K562 (cell line): ENCODE measurements around the gene TMEM41A. TPM values are rescaled to one million over a fixed set of nuclear protein-coding genes. Genes with fewer than 3 reads are reported as not detected.

ENCODE experiments used
- ATAC-seq: fragments of 200-7000 bp; cut with Tn5 transposase; 3 replicates; pipeline ENCODE4 v1.9.1; 2020; ENCODE audit warnings: moderate library complexity
- BruUV-seq: library from RNA; stranded (reverse); fragments of 400-500 nt; replicated peaks from 2 replicates; lab custom pipeline; 2021; lab: Mats Ljungman, UMichigan
- CTCF ChIA-PET: fragments of 300-600 bp; formaldehyde crosslinking; extraction: SDS; loops from one replicate; lab custom pipeline; 2021; ENCODE audit warnings: low intra/inter-chr PET ratio; lab: Yijun Ruan, JAX
- POLR2A ChIA-PET: fragments of 300-600, 350-650 bp; sonication (Branson Sonifier 250); formaldehyde crosslinking; extraction: SDS; loops from one replicate; lab custom pipeline; 2021; ENCODE audit warnings: antibody characterized with exemption, inconsistent platforms; lab: Yijun Ruan, JAX
- DNase-seq, 4 experiments: peaks; one replicate each; pipeline versions ENCODE4 v3.0.0 to v3.0.0-alpha.2; 2011 to 2018; ENCODE audit warnings: low spot score in 3 of 4, mixed read lengths in 3 of 4; ENCODE audit errors: extremely low read depth in 1 of 4
- FAIRE-seq: peaks from 2 replicates; lab custom pipeline; 2011; peaks lifted over from hg19 to GRCh38; lab: Jason Lieb, UNC
- H2AFZ ChIP-seq: 2 replicates; pipeline ENCODE4 v1.6.0; 2011; ENCODE audit warnings: low read depth, low read length, control low read depth, inconsistent platforms
- H3K27ac ChIP-seq: fragments of 200-600 bp; 3 replicates; pipeline ENCODE4 v1.8.0; 2011; ENCODE audit warnings: low read depth, mild to moderate bottlenecking, control low read depth, inconsistent platforms, low read length, moderate library complexity, mixed read lengths; ENCODE audit errors: extremely low read depth
- H3K27me3 ChIP-seq, 2 experiments: fragments of 300-600 bp in 1 of 2; 2 replicates in 1 of 2; 3 replicates in 1 of 2; pipeline versions ENCODE4 v1.6.0 to v1.8.0; 2011; ENCODE audit warnings: inconsistent platforms in 2 of 2, low read length in 2 of 2, mild to moderate bottlenecking in 1 of 2, mixed read lengths in 1 of 2, moderate library complexity in 1 of 2; ENCODE audit not compliant: control insufficient read depth in 2 of 2, insufficient read depth in 2 of 2
- H3K36me3 ChIP-seq: fragments of 300-600 bp; 3 replicates; pipeline ENCODE4 v1.8.0; 2011; ENCODE audit warnings: mild to moderate bottlenecking, low read length, inconsistent platforms; ENCODE audit not compliant: control insufficient read depth, insufficient read depth
- H3K4me1 ChIP-seq, 2 experiments: fragments of 200-600 bp in 1 of 2; replicated peaks in 1 of 2; 2 replicates in 1 of 2; 3 replicates in 1 of 2; pipeline versions ENCODE4 v1.5.1 to v1.8.0; 2011; ENCODE audit warnings: inconsistent platforms in 2 of 2, low read length in 2 of 2, mild to moderate bottlenecking in 1 of 2, mixed read lengths in 1 of 2, moderate library complexity in 1 of 2; ENCODE audit not compliant: control insufficient read depth in 2 of 2, insufficient read depth in 2 of 2
- H3K4me2 ChIP-seq: 2 replicates; pipeline ENCODE4 v1.6.1; 2011; ENCODE audit warnings: low read length, control low read depth, inconsistent platforms, mixed read lengths; ENCODE audit not compliant: insufficient read depth
- H3K4me3 ChIP-seq: fragments of 200-600 bp; sonication (generic), shearing (Covaris generic); 2 replicates; pipeline ENCODE4 v1.5.1; 2016; ENCODE audit warnings: control low read depth, inconsistent platforms
- H3K79me2 ChIP-seq: fragments of 200-600 bp; 3 replicates; pipeline ENCODE4 v1.8.0; 2011; ENCODE audit warnings: low read length, inconsistent platforms; ENCODE audit not compliant: control insufficient read depth, insufficient read depth
- H3K9ac ChIP-seq, 2 experiments: 2 replicates each; pipeline versions ENCODE4 v1.6.0 to v1.6.1; 2011; ENCODE audit warnings: low read depth in 2 of 2, low read length in 2 of 2, control low read depth in 1 of 2, inconsistent platforms in 1 of 2, mild to moderate bottlenecking in 1 of 2, mixed read lengths in 1 of 2; ENCODE audit not compliant: insufficient read depth in 1 of 2
- H3K9me1 ChIP-seq: one replicate; pipeline ENCODE4 v1.6.0; 2011; ENCODE audit warnings: inconsistent platforms, mild to moderate bottlenecking, low read length, moderate library complexity; ENCODE audit not compliant: control insufficient read depth, insufficient read depth
- H3K9me3 ChIP-seq: replicated peaks from 2 replicates; pipeline ENCODE4 v1.5.1; 2011; ENCODE audit warnings: low read depth, low read length, inconsistent platforms; ENCODE audit not compliant: control insufficient read depth, insufficient read depth
- H4K20me1 ChIP-seq: replicated peaks from 2 replicates; pipeline ENCODE4 v1.6.1; 2011; ENCODE audit warnings: low read length, inconsistent platforms, mixed read lengths; ENCODE audit not compliant: control insufficient read depth, insufficient read depth
- CTBP1 ChIP-seq: fragments of 450-650 bp; IDR thresholded peaks from 2 replicates; pipeline ENCODE4 v1.6.1; 2016; ENCODE audit warnings: borderline replicate concordance
- IRF9 ChIP-seq: fragments of 450-650 bp; IDR thresholded peaks from 2 replicates; pipeline ENCODE4 v1.6.1; 2016; ENCODE audit warnings: missing biosample characterization, missing genetic modification characterization
- L3MBTL2 ChIP-seq: fragments of 450-650 bp; IDR thresholded peaks from 2 replicates; pipeline ENCODE4 v1.6.1; 2016; ENCODE audit warnings: mild to moderate bottlenecking, moderate library complexity
- MEF2A ChIP-seq: IDR thresholded peaks from 2 replicates; pipeline ENCODE4 v1.6.1; 2011; ENCODE audit warnings: low read depth, mild to moderate bottlenecking, low read length, moderate library complexity; ENCODE audit not compliant: control insufficient read depth
- NCOA4 ChIP-seq: fragments of 450-650 bp; IDR thresholded peaks from 2 replicates; pipeline ENCODE4 v1.6.1; 2018; ENCODE audit warnings: mild to moderate bottlenecking; ENCODE audit not compliant: partially characterized antibody
- NFIC ChIP-seq: fragments of 450-650 bp; IDR thresholded peaks from 2 replicates; pipeline ENCODE4 v1.6.1; 2017; ENCODE audit warnings: mild to moderate bottlenecking, inconsistent platforms
- RHOXF2B ChIP-seq: fragments of 250-450 bp; sonication (Bioruptor Pico); conservative IDR thresholded peaks from 2 replicates; pipeline ENCODE4 v1.5.1; 2021
- SMAD4 ChIP-seq: fragments of 250-450 bp; sonication (Bioruptor Pico); conservative IDR thresholded peaks from 2 replicates; pipeline ENCODE4 v1.8.0; 2021; ENCODE audit warnings: inconsistent platforms, mild to moderate bottlenecking, moderate library complexity
- SPI1 ChIP-seq: IDR thresholded peaks from 2 replicates; pipeline ENCODE4 v1.6.1; 2011; ENCODE audit warnings: low read depth, low read length, control low read depth, borderline replicate concordance
- STAT5B ChIP-seq: fragments of 250-450 bp; sonication (Bioruptor Pico); IDR thresholded peaks from 2 replicates; pipeline ENCODE4 v1.8.0; 2021; ENCODE audit warnings: mild to moderate bottlenecking, inconsistent platforms
- YY1 ChIP-seq, 3 experiments: IDR thresholded peaks; 2 replicates each; pipeline ENCODE4 v1.6.1; 2011; ENCODE audit warnings: low read length in 2 of 3, mild to moderate bottlenecking in 2 of 3, moderate library complexity in 2 of 3, borderline replicate concordance in 1 of 3, control low read depth in 1 of 3, low read depth in 1 of 3; ENCODE audit not compliant: insufficient read depth in 3 of 3, insufficient replicate concordance in 2 of 3, control insufficient read depth in 1 of 3, insufficient read length in 1 of 3; ENCODE audit errors: extremely low read depth in 1 of 3
- ZC3H8 ChIP-seq: fragments of 450-650 bp; IDR thresholded peaks from 2 replicates; pipeline ENCODE4 v1.6.1; 2017
- ZFP36 ChIP-seq: fragments of 150-350 bp; IDR thresholded peaks from 2 replicates; pipeline ENCODE4 v1.6.1; 2018; ENCODE audit warnings: low read length, low read depth; ENCODE audit not compliant: partially characterized antibody
- WGBS: fragments of 100-300 bp; shearing (Covaris generic); methylation state at CpG from one replicate; pipeline ENCODE4 v1.1.6; 2016; ENCODE audit warnings: low coverage, mixed read lengths; ENCODE audit not compliant: insufficient coverage; ENCODE audit errors: missing lambda C conversion rate; 5-methylcytosine and 5-hydroxymethylcytosine counted together
- in situ Hi-C: fragments of 300-500 bp; cut with MboI; formaldehyde crosslinking; loops from 4 replicates; pipeline ENCODE4 v1.15.0; 2018; ENCODE audit warnings: inconsistent platforms, mixed read lengths
- intact Hi-C: fragments of 100-400 bp; cut with micrococcal nuclease; formaldehyde crosslinking; loops from 2 replicates; pipeline ENCODE4 v1.14.2; 2022
- polyA plus RNA-seq, 8 experiments: library from polyadenylated mRNA; depleted of rRNA in 4 of 8; stranded (reverse) in 5 of 8; unstranded in 3 of 8; fragments of >200 nt; fragmentation: Nextera tagmentation in 2 of 8; fragmentation: Illumina TruSeq in 1 of 8; extraction: Ambion mirVana in 2 of 8; extraction: Trizol in 1 of 8; gene quantifications; 2 replicates each; pipeline versions ENCODE4 v1.2.1 to v1.2.3, GENCODE V29; 2011 to 2014; ENCODE audit warnings: inconsistent platforms in 1 of 8, missing spikeins in 1 of 8
- total RNA-seq, 7 experiments: library from RNA; depleted of rRNA in 6 of 7; stranded (reverse); fragments of >200 nt in 6 of 7; fragmentation: Illumina TruSeq in 2 of 7; extraction: Trizol in 2 of 7; gene quantifications; 2 replicates each; pipeline versions ENCODE4 v1.2.1 to v1.2.3, GENCODE V29; 2011 to 2021; ENCODE audit warnings: low replicate concordance in 1 of 7
- TF ChIP-seq, protein P1 (sequence below), 2 experiments: IDR thresholded peaks; 2 replicates each; pipeline ENCODE4 v1.6.1; 2011; ENCODE audit warnings: borderline replicate concordance in 1 of 2, control low read depth in 1 of 2, low read depth in 1 of 2, low read length in 1 of 2, mild to moderate bottlenecking in 1 of 2, mixed read lengths in 1 of 2, moderate library complexity in 1 of 2; ENCODE audit not compliant: insufficient read depth in 1 of 2, insufficient read length in 1 of 2, poor library complexity in 1 of 2, severe bottlenecking in 1 of 2; ENCODE audit errors: extremely low read depth in 1 of 2
- TF ChIP-seq, protein P2 (sequence below): fragments of 200-800 bp; sonication (Bioruptor generic); IDR thresholded peaks from 2 replicates; pipeline ENCODE4 v1.6.1; 2016; ENCODE audit warnings: missing genetic modification characterization, missing compliant biosample characterization

Gene TMEM41A
- total and polyA plus RNA-seq, 9 of the 15 experiments (the other 6 are each of a cell fraction or from before 2014, with no cell fraction given): 22.5 to 65.9 (median 31.5) TPM

DNA sequence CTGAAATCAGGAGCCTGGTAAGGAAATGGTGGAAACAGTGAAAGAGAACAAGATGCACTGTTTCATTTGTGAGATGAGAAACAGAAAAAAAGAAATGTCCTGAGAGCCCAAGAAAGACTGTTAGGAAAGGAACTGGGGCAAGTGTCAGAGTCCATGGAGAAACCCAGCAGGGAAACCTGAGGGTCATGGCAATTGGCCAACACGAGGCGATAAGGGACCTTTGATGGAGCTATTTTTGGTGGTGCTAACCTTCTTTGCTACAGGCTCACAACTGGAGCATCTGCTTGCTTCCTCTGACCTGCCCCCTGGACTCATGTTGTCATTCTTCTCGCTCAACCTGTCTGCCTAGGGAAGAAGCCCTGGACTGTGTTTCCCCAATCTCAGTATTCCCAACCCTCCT lies 4.2 kb upstream of the TMEM41A start:
- no peaks in the 10 kb centered on the region for H3K9me3 ChIP-seq
- H3K9ac ChIP-seq: peak overlapping the region in 1 of 2 experiments; percentile 23; a peak in 1 of 4 replicates
- H3K27ac ChIP-seq: no peak overlapping the region
- ChIA-PET CTCF (no interaction called here), POLR2A (interaction anchor here (0.6 to 1.0 kb wide), 5 partner anchors 10 to 1629 kb away, joined by 3 to 4 read pairs (median 3); no protein-coding TSS in a partner anchor)
- no peaks in the 10 kb centered on the region for H3K27me3 ChIP-seq
- no peak overlapping the region for H3K4me3 ChIP-seq
- ATAC-seq: no peak
- intact Hi-C loops (no loop called here), in situ Hi-C loops (no loop called here)
- peak overlapping the region; percentile 0; the same call in 1 of the 2 replicates for H2AFZ ChIP-seq
- H3K9me1 ChIP-seq: no peaks in the 10 kb centered on the region
- FAIRE-seq: peak; percentile 48
- H3K36me3 ChIP-seq: no peaks in the 10 kb centered on the region
- peaks cover 9% of the 10 kb centered on the region for H3K79me2 ChIP-seq
- H3K4me1 ChIP-seq: peaks cover 19 to 21% of the 10 kb centered on the region in 2 experiments
- no peaks in the 10 kb centered on the region for H4K20me1 ChIP-seq
- peak; percentile 37 to 83 (median 53) for DNase-seq
- BruUV-seq: no TSS peak
- H3K4me2 ChIP-seq: no peak overlapping the region
- WGBS: 7% methylated on average over 3 of the region's 3 CpGs
- TF ChIP-seq STAT5B (no peak), MEF2A (peak; percentile 84), SPI1 (no peak), RHOXF2B (no peak), ZC3H8 (no peak), NCOA4 (no peak), IRF9 (tag) (no peak), CTBP1 (0 out of 2 replicates have a peak, but pooled peaks have one; percentile 12), ZFP36 (no peak), NFIC (peak; percentile 91), SMAD4 (0 out of 2 replicates have a peak, but pooled peaks have one; percentile 26), L3MBTL2 (0 out of 2 replicates have a peak, but pooled peaks have one; percentile 21), YY1 (IDR thresholded peaks at IDR 0.05; ENCODE audit: borderline replicate concordance in 1 of 3, control insufficient read depth in 1 of 3, extremely low read depth in 1 of 3, insufficient read depth in 3 of 3, insufficient read length in 1 of 3, insufficient replicate concordance in 2 of 3, low read depth in 1 of 3, low read length in 2 of 3) (no peak)
- TF ChIP-seq, protein P1, sequence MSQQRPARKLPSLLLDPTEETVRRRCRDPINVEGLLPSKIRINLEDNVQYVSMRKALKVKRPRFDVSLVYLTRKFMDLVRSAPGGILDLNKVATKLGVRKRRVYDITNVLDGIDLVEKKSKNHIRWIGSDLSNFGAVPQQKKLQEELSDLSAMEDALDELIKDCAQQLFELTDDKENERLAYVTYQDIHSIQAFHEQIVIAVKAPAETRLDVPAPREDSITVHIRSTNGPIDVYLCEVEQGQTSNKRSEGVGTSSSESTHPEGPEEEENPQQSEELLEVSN (IDR thresholded peaks at IDR 0.05; ENCODE audit: borderline replicate concordance in 1 of 2, extremely low read depth in 1 of 2, insufficient read depth in 1 of 2, insufficient read length in 1 of 2, low read depth in 1 of 2, low read length in 1 of 2, poor library complexity in 1 of 2, severe bottlenecking in 1 of 2): peak in 1 of 2 experiments; percentile 50
- TF ChIP-seq, protein P2, sequence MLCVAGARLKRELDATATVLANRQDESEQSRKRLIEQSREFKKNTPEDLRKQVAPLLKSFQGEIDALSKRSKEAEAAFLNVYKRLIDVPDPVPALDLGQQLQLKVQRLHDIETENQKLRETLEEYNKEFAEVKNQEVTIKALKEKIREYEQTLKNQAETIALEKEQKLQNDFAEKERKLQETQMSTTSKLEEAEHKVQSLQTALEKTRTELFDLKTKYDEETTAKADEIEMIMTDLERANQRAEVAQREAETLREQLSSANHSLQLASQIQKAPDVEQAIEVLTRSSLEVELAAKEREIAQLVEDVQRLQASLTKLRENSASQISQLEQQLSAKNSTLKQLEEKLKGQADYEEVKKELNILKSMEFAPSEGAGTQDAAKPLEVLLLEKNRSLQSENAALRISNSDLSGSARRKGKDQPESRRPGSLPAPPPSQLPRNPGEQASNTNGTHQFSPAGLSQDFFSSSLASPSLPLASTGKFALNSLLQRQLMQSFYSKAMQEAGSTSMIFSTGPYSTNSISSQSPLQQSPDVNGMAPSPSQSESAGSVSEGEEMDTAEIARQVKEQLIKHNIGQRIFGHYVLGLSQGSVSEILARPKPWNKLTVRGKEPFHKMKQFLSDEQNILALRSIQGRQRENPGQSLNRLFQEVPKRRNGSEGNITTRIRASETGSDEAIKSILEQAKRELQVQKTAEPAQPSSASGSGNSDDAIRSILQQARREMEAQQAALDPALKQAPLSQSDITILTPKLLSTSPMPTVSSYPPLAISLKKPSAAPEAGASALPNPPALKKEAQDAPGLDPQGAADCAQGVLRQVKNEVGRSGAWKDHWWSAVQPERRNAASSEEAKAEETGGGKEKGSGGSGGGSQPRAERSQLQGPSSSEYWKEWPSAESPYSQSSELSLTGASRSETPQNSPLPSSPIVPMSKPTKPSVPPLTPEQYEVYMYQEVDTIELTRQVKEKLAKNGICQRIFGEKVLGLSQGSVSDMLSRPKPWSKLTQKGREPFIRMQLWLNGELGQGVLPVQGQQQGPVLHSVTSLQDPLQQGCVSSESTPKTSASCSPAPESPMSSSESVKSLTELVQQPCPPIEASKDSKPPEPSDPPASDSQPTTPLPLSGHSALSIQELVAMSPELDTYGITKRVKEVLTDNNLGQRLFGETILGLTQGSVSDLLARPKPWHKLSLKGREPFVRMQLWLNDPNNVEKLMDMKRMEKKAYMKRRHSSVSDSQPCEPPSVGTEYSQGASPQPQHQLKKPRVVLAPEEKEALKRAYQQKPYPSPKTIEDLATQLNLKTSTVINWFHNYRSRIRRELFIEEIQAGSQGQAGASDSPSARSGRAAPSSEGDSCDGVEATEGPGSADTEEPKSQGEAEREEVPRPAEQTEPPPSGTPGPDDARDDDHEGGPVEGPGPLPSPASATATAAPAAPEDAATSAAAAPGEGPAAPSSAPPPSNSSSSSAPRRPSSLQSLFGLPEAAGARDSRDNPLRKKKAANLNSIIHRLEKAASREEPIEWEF (CRISPR knock-in tag): no peak
